ENCODE data around the gene SRRM2. TPM values are rescaled to one million over a fixed set of nuclear protein-coding genes. Genes with fewer than 3 reads are reported as not detected.

SRRM2 gene
- total and polyA plus RNA-seq, 9 of the 15 experiments (the other 6 are each of a cell fraction or from before 2014, with no cell fraction given): 26.7 to 563 (median 81.1) TPM

GRCh38 chr16:2777231-2777902 lies 24.9 kb downstream of the SRRM2 start, which contains the start of gene ELOB (continued):
- TF ChIP-seq MGA (IDR thresholded peaks at IDR 0.05) (no peak), MAZ (CRISPR knock-in tag; conservative IDR thresholded peaks at IDR 0.05 in 1 of 2, IDR thresholded peaks at IDR 0.05 in 1 of 2) (peak; percentile 67 to 91; a peak in 3 of 4 replicates), GTF2B (IDR thresholded peaks at IDR 0.05; ENCODE audit: extremely low read depth, insufficient read length) (no peak), CCAR2 (IDR thresholded peaks at IDR 0.05; ENCODE audit: low read depth, low read length) (no peak), ZBTB2 (IDR thresholded peaks at IDR 0.05) (no peak), TGIF2 (CRISPR knock-in tag; IDR thresholded peaks at IDR 0.05) (no peak), SRSF3 (IDR thresholded peaks at IDR 0.05; ENCODE audit: insufficient read depth, low read length) (no peak; the same call in 1 of the 2 replicates), FOXA1 (IDR thresholded peaks at IDR 0.05; ENCODE audit: borderline replicate concordance) (no peak), MAFK (IDR thresholded peaks at IDR 0.05; ENCODE audit: low read length) (no peak), ZNF316 (IDR thresholded peaks at IDR 0.05) (no peak), ATF2 (CRISPR knock-in tag; IDR thresholded peaks at IDR 0.05) (no peak), PHF20 (IDR thresholded peaks at IDR 0.05; ENCODE audit: partially characterized antibody) (peak; percentile 87), NFIC (IDR thresholded peaks at IDR 0.05) (peak; percentile 39; the same call in 1 of the 2 replicates)
